Panc1 (cell line): Measurements from ENCODE around the gene PELI1. TPM values are rescaled to one million over a fixed set of nuclear protein-coding genes. Genes with fewer than 3 reads are reported as not detected.

Experiments
- ATAC-seq: fragments of 200-7000 bp; cut with Tn5 transposase; 2 replicates; pipeline ENCODE4 v1.9.1; 2020; ENCODE audit warnings: mild to moderate bottlenecking, moderate library complexity
- BruUV-seq: library from RNA; stranded (reverse); fragments of 400-500 nt; replicated peaks from 2 replicates; lab custom pipeline; 2021; lab: Mats Ljungman, UMichigan
- CTCF ChIA-PET: fragments of 300-600 bp; sonication (Branson Sonifier 250); formaldehyde crosslinking; loops from one replicate; lab custom pipeline; 2022; ENCODE audit warnings: antibody characterized with exemption; lab: Charles Lee
- POLR2A ChIA-PET: fragments of 300-600 bp; sonication (Branson Sonifier 250); formaldehyde crosslinking; loops from one replicate; lab custom pipeline; 2022; ENCODE audit warnings: antibody characterized with exemption; lab: Charles Lee
- DNase-seq: peaks from one replicate; pipeline ENCODE4 v3.0.0-alpha.2; 2010; ENCODE audit warnings: low read depth, low spot score
- H3K27ac ChIP-seq: 2 replicates; pipeline ENCODE4 v1.5.1; 2011; ENCODE audit warnings: mild to moderate bottlenecking, low read length, inconsistent platforms
- H3K27me3 ChIP-seq: fragments of 200-500 bp; sonication (Bioruptor generic); 2 replicates; pipeline ENCODE4 v1.6.0; 2014; ENCODE audit warnings: low read length, inconsistent platforms; ENCODE audit not compliant: control insufficient read depth, insufficient read depth
- H3K36me3 ChIP-seq: fragments of 200-500 bp; sonication (Bioruptor generic); 2 replicates; pipeline ENCODE4 v1.5.1; 2014; ENCODE audit warnings: inconsistent platforms, mild to moderate bottlenecking, low read length, moderate library complexity; ENCODE audit not compliant: control insufficient read depth, insufficient read depth
- H3K4me1 ChIP-seq: 2 replicates; pipeline ENCODE4 v1.5.1; 2011; ENCODE audit warnings: inconsistent platforms, mild to moderate bottlenecking, low read length, moderate library complexity; ENCODE audit not compliant: control insufficient read depth, insufficient read depth
- H3K4me3 ChIP-seq, 2 experiments: 2 replicates each; pipeline ENCODE4 v1.5.1; 2011 to 2012; ENCODE audit warnings: low read depth in 2 of 2, low read length in 2 of 2, mild to moderate bottlenecking in 2 of 2, inconsistent platforms in 1 of 2, moderate library complexity in 1 of 2
- H3K9me3 ChIP-seq: fragments of 200-500 bp; sonication (Bioruptor generic); 2 replicates; pipeline ENCODE4 v1.5.1; 2014; ENCODE audit warnings: low read depth, mild to moderate bottlenecking, inconsistent platforms, low read length, moderate library complexity; ENCODE audit not compliant: control insufficient read depth, insufficient read depth
- CTCF ChIP-seq: fragments of 450-650 bp; IDR thresholded peaks from 2 replicates; pipeline ENCODE4 v1.5.1; 2017; ENCODE audit warnings: mild to moderate bottlenecking
- POLR2AphosphoS5 ChIP-seq: IDR thresholded peaks from 2 replicates; pipeline ENCODE4 v1.6.1; 2012; ENCODE audit warnings: mild to moderate bottlenecking, low read depth, low read length, moderate library complexity
- SIN3A ChIP-seq: IDR thresholded peaks from 2 replicates; pipeline ENCODE4 v1.6.1; 2012; ENCODE audit warnings: low read depth, mild to moderate bottlenecking, low read length, moderate library complexity, borderline replicate concordance; ENCODE audit not compliant: insufficient read depth
- TCF7L2 ChIP-seq: IDR thresholded peaks from 2 replicates; pipeline ENCODE4 v1.6.1; 2011; ENCODE audit warnings: mild to moderate bottlenecking, low read depth, low read length, inconsistent platforms
- in situ Hi-C: cut with HindIII; loops from 2 replicates; pipeline ENCODE4 v1.10.0; 2016; ENCODE audit warnings: low sequenced_read_pairs, low pct_unique_long_range_greater_than_20kb
- intact Hi-C: fragments of 100-400 bp; cut with micrococcal nuclease; formaldehyde crosslinking; loops from one replicate; pipeline ENCODE4 v1.10.0; 2022; ENCODE audit not compliant: unreplicated experiment
- total RNA-seq: library from RNA; stranded (reverse); gene quantifications from one replicate; pipeline ENCODE4 v1.2.1, GENCODE V29; 2021; ENCODE audit not compliant: unreplicated experiment
- TF ChIP-seq, protein P1 (sequence below), 2 experiments: IDR thresholded peaks; 2 replicates each; pipeline ENCODE4 v1.6.1; 2011 to 2012; ENCODE audit warnings: low read depth in 2 of 2, control low read depth in 1 of 2, low read length in 1 of 2, mild to moderate bottlenecking in 1 of 2, moderate library complexity in 1 of 2; ENCODE audit not compliant: insufficient read depth in 1 of 2

The PELI1 gene
- total RNA-seq, 1 experiment from 2014 or later = 6.7 TPM

- Histone ChIP-seq H3K4me3 (no peak overlapping the region), H3K36me3 (no peaks in the 10 kb centered on the region), H3K9me3 (no peaks in the 10 kb centered on the region), H3K27ac (no peak overlapping the region), H3K4me1 (no peaks in the 10 kb centered on the region; the same call in 1 of the 2 replicates), H3K27me3 (no peaks in the 10 kb centered on the region)
- ATAC-seq (no peak), DNase-seq (no peak)
- BruUV-seq = no TSS peak
- CTCF ChIA-PET = no interaction called here
- intact Hi-C loops = no loop called here
- in situ Hi-C loops = no loop called here
- no peak for TF ChIP-seq CTCF
- TF ChIP-seq, protein P1, sequence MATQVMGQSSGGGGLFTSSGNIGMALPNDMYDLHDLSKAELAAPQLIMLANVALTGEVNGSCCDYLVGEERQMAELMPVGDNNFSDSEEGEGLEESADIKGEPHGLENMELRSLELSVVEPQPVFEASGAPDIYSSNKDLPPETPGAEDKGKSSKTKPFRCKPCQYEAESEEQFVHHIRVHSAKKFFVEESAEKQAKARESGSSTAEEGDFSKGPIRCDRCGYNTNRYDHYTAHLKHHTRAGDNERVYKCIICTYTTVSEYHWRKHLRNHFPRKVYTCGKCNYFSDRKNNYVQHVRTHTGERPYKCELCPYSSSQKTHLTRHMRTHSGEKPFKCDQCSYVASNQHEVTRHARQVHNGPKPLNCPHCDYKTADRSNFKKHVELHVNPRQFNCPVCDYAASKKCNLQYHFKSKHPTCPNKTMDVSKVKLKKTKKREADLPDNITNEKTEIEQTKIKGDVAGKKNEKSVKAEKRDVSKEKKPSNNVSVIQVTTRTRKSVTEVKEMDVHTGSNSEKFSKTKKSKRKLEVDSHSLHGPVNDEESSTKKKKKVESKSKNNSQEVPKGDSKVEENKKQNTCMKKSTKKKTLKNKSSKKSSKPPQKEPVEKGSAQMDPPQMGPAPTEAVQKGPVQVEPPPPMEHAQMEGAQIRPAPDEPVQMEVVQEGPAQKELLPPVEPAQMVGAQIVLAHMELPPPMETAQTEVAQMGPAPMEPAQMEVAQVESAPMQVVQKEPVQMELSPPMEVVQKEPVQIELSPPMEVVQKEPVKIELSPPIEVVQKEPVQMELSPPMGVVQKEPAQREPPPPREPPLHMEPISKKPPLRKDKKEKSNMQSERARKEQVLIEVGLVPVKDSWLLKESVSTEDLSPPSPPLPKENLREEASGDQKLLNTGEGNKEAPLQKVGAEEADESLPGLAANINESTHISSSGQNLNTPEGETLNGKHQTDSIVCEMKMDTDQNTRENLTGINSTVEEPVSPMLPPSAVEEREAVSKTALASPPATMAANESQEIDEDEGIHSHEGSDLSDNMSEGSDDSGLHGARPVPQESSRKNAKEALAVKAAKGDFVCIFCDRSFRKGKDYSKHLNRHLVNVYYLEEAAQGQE (IDR thresholded peaks at IDR 0.05; ENCODE audit: insufficient read depth in 1 of 2, low read depth in 2 of 2, low read length in 1 of 2) = no peak
- TF ChIP-seq SIN3A = no peak
- TF ChIP-seq TCF7L2 = no peak
- TF ChIP-seq POLR2AphosphoS5 = no peak
- POLR2A ChIA-PET = interaction anchor here (0.6 kb wide), 1 partner anchor 111 kb away, joined by 3 read pairs; no protein-coding TSS in a partner anchor
Measured at GRCh38 chr2:64122358-64122757, 21.9 kb downstream of the PELI1 start.

- intact Hi-C loops (no loop called here), in situ Hi-C loops (no loop called here)
- H3K4me1 ChIP-seq = peaks cover 4% of the 10 kb centered on the region
- no peak overlapping the region for H3K4me3 ChIP-seq
- H3K27me3 ChIP-seq = no peaks in the 10 kb centered on the region
- no TSS peak for BruUV-seq
- ChIA-PET POLR2A (no interaction called here), CTCF (no interaction called here)
- no peaks in the 10 kb centered on the region for H3K36me3 ChIP-seq
- DNase-seq = no peak
- H3K27ac ChIP-seq = no peak overlapping the region
- H3K9me3 ChIP-seq = no peaks in the 10 kb centered on the region
- ATAC-seq = no peak
- TF ChIP-seq CTCF = no peak
- TF ChIP-seq SIN3A = no peak
- no peak for TF ChIP-seq TCF7L2
- TF ChIP-seq, protein P1 (IDR thresholded peaks at IDR 0.05; ENCODE audit: insufficient read depth in 1 of 2, low read depth in 2 of 2, low read length in 1 of 2) = no peak
- no peak for TF ChIP-seq POLR2AphosphoS5
Measured at GRCh38 chr2:64120928-64121327, 23.3 kb downstream of the PELI1 start.
